ENCODE results near the gene SMAD7. TPM values are rescaled to one million over a fixed set of nuclear protein-coding genes. Genes with fewer than 3 reads are reported as not detected.

The SMAD7 gene
- total RNA-seq, 1 donor from 2014 or later = 77.6 TPM

DNA sequence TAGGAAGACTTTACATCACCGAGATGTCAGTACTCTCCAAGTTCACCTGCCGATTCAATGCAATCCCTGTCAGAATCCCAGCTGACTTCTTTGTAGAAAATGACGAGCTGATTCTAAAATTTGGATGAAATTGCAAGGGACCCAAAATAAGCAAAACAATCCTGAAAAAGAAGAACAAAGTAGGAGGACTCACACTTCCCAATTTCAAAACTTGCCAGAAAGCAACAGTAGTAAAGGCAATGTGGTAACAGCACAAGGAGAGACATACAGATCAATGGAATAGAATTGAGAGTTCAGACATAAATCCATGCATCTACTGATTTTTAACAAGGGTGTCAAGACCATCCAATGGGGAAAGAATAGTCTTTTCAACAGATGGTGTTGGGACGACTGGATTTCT is 52.2 kb downstream of the SMAD7 start:
- TF ChIP-seq, protein P1, sequence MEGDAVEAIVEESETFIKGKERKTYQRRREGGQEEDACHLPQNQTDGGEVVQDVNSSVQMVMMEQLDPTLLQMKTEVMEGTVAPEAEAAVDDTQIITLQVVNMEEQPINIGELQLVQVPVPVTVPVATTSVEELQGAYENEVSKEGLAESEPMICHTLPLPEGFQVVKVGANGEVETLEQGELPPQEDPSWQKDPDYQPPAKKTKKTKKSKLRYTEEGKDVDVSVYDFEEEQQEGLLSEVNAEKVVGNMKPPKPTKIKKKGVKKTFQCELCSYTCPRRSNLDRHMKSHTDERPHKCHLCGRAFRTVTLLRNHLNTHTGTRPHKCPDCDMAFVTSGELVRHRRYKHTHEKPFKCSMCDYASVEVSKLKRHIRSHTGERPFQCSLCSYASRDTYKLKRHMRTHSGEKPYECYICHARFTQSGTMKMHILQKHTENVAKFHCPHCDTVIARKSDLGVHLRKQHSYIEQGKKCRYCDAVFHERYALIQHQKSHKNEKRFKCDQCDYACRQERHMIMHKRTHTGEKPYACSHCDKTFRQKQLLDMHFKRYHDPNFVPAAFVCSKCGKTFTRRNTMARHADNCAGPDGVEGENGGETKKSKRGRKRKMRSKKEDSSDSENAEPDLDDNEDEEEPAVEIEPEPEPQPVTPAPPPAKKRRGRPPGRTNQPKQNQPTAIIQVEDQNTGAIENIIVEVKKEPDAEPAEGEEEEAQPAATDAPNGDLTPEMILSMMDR (IDR thresholded peaks at IDR 0.05; ENCODE audit: unreplicated experiment) = no peak
- H3K27me3 Mint-ChIP-seq (ENCODE audit: low read depth) = no peaks in the 10 kb centered on the region
- H3K4me1 Mint-ChIP-seq = peaks cover 40% of the 10 kb centered on the region
- peaks cover 5% of the 10 kb centered on the region for H3K36me3 Mint-ChIP-seq
- no peak for DNase-seq (ENCODE audit: low spot score in 2 of 2, unreplicated experiment in 2 of 2)
- peak overlapping the region; percentile 88 for H3K27ac Mint-ChIP-seq
- H3K9me3 Mint-ChIP-seq = peaks cover 12% of the 10 kb centered on the region
- H3K4me3 Mint-ChIP-seq = no peak overlapping the region

DNA sequence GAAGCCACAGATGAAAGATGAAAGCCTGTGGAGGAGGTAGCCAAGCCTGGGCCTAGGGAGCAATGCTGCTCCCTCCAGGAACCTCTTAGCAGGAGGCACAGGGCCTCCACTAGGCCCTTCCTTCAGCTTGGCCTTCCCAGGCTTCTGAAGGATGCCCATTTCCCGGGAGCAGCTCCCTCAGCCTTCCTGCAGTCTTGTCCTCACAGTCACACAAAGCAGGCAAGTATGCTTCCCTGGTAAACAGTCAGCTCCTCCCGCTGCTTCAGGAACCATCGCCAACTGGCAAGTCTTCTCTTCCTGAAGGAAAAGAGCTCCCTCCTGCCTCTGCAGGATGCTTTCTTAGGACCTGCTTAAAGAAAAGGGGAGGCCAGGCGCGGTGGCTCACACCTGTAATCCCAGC is 53.2 kb downstream of the SMAD7 start:
- Mint-ChIP-seq H3K27ac (peak overlapping the region; percentile 87), H3K4me1 (peaks cover 41% of the 10 kb centered on the region), H3K36me3 (peaks cover 5% of the 10 kb centered on the region), H3K4me3 (no peak overlapping the region), H3K27me3 (ENCODE audit: low read depth) (no peaks in the 10 kb centered on the region), H3K9me3 (peaks cover 12% of the 10 kb centered on the region)
- DNase-seq (ENCODE audit: low spot score in 2 of 2, unreplicated experiment in 2 of 2) = no peak
- TF ChIP-seq, protein P1 (IDR thresholded peaks at IDR 0.05; ENCODE audit: unreplicated experiment) = no peak

DNA sequence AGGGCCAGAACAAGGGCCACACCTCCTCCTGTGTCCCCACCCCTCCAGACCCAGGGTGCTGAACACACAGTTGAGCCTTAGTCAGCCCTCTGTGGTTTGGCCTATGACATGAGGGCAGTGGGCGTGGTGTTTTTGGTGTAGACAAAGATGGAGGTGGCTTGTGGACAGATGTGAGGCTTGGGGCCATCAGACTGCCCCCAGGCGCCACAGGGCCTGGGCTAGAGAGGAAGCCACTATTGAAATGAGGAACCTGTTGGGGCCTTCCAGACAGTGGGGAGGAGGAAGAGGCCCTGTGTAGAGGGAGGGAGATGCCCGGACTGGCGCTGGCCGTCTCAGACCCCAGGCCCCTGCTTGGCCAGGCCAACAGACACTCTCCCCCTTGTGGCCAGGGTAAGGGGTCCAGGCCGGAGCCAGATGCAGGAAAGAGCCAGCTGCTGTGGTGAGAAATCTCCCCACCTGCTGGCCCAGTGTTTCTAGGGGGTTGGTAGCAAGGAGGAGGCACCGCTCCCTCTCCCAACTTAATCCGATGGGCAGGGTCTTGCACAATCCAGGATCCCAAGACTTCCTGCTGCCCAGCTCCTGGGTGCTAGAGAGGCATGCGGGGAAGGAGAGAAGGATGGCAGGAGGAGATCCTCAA is 53.8 kb downstream of the SMAD7 start:
- TF ChIP-seq, protein P1 (IDR thresholded peaks at IDR 0.05; ENCODE audit: unreplicated experiment) = no peak

DNA sequence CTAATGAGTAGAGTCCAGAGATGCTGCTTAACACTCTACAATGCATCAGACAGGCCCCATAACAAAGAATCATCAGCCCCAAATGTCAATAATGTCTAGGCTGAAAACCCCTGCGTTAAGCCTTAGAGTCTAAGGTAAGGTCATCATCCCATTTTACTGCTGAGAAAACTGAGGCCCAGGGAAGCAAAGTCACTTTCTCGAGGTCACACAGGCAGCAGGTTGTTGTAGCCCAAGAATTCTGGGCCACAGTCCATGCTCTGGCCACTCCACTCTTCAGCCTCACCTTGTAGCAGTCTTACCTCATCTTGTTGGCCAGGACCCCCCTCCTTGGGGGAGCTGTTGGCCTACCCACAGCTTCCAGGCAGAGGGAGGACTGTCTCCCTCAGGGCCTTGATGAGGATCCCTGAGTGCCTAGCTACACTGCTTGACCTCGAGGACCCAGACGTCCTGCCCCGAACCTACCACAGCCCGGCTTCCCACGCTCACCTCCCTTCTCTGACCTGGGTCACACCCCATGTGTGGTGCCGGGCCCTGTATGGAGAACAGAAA is 54.4 kb downstream of the SMAD7 start:
- Mint-ChIP-seq H3K4me1 (peaks cover 37% of the 10 kb centered on the region), H3K27me3 (ENCODE audit: low read depth) (no peaks in the 10 kb centered on the region), H3K9me3 (peaks cover 12% of the 10 kb centered on the region), H3K36me3 (peaks cover 5% of the 10 kb centered on the region), H3K4me3 (no peak overlapping the region), H3K27ac (peak overlapping the region; percentile 87)
- no peak for DNase-seq (ENCODE audit: low spot score in 2 of 2, unreplicated experiment in 2 of 2)
- TF ChIP-seq, protein P1 (IDR thresholded peaks at IDR 0.05; ENCODE audit: unreplicated experiment) = no peak

More for the DNA sequence above, 53.8 kb downstream of the SMAD7 start:
- H3K4me3 Mint-ChIP-seq = no peak overlapping the region
- H3K4me1 Mint-ChIP-seq = peaks cover 41% of the 10 kb centered on the region
- DNase-seq (ENCODE audit: low spot score in 2 of 2, unreplicated experiment in 2 of 2) = no peak
- H3K9me3 Mint-ChIP-seq = peaks cover 12% of the 10 kb centered on the region
- H3K36me3 Mint-ChIP-seq = peaks cover 5% of the 10 kb centered on the region
- no peaks in the 10 kb centered on the region for H3K27me3 Mint-ChIP-seq (ENCODE audit: low read depth)
- peak overlapping the region; percentile 87 for H3K27ac Mint-ChIP-seq

DNA sequence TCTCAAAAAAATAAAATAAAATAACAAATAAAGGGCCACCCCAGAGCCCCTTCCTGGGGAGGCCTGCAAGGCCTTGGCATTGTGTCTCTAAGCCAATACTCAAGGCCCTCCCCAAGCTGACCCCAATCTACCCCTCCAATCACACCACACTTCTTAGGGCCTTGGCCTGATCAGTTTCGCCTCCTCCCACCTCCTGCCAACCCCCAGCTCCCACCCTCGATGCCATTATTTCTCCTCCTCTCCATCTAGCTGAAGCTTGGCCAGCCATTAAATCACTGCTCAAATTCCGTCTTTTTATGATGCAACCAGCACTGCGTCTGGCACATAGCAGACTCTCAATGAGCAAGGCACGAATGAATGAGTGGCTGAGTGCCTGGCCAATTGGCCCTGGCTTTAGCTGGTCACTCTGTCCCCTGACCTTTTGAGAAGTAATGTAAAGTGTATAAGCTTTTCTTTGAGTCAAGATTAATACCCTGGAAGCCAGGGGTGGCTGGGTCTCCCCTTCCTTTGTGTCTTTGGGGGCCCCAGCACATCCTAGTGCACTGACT is 55.9 kb downstream of the SMAD7 start:
- peaks cover 6% of the 10 kb centered on the region for H3K9me3 Mint-ChIP-seq
- TF ChIP-seq, protein P1 (IDR thresholded peaks at IDR 0.05; ENCODE audit: unreplicated experiment) = no peak
- no peaks in the 10 kb centered on the region for H3K27me3 Mint-ChIP-seq (ENCODE audit: low read depth)
- H3K27ac Mint-ChIP-seq = peak overlapping the region; percentile 65
- no peak for DNase-seq (ENCODE audit: low spot score in 2 of 2, unreplicated experiment in 2 of 2)
- H3K36me3 Mint-ChIP-seq = peaks cover 5% of the 10 kb centered on the region
- H3K4me3 Mint-ChIP-seq = no peak overlapping the region
- peaks cover 49% of the 10 kb centered on the region for H3K4me1 Mint-ChIP-seq

Measured in mesothelial cell of epicardium (in vitro differentiated cells).